Mucosa of descending colon (tissue), 3 donors: ENCODE data around the gene PCLAF. TPM values are rescaled to one million over a fixed set of nuclear protein-coding genes. Genes with fewer than 3 reads are reported as not detected.
"Not testable (repeated sequence)": the region's sequence is repeated elsewhere in the genome, so short reads cannot be mapped to it uniquely, and the experiment has no call there.

Experiments
- ATAC-seq: fragments of 200-7000 bp; cut with Tn5 transposase; one replicate; pipeline ENCODE4 v1.9.1; 2020; ENCODE audit warnings: mild to moderate bottlenecking, moderate library complexity
- DNase-seq, 3 donors: peaks; one replicate each; pipeline ENCODE4 v3.0.0-alpha.2; 2020
- H3K36me3 ChIP-seq: fragments of 200-600 bp; one replicate; pipeline ENCODE4 v1.8.0; 2021; ENCODE audit warnings: low read depth, mild to moderate bottlenecking
- H3K4me1 ChIP-seq: fragments of 200-600 bp; one replicate; pipeline ENCODE4 v1.8.0; 2021; ENCODE audit warnings: low read depth, mild to moderate bottlenecking
- H3K4me3 ChIP-seq: fragments of 200-600 bp; one replicate; pipeline ENCODE4 v1.8.0; 2021; ENCODE audit warnings: mild to moderate bottlenecking
- H3K9me3 ChIP-seq: fragments of 200-600 bp; one replicate; pipeline ENCODE4 v1.8.0; 2021; ENCODE audit warnings: mild to moderate bottlenecking
- CTCF ChIP-seq: fragments of 200-600 bp; IDR thresholded peaks from one replicate; pipeline ENCODE4 v1.8.0; 2022; ENCODE audit warnings: antibody characterized with exemption, mild to moderate bottlenecking
- intact Hi-C, 2 donors: fragments of 100-400 bp; cut with DNase I in 1 of 2; cut with micrococcal nuclease in 1 of 2; formaldehyde crosslinking; loops; one replicate each; pipeline versions ENCODE4 v1.11.0 to v1.11.1; 2022; cut with DNase I, micrococcal nuclease
- total RNA-seq, 3 donors: library from RNA; stranded (reverse); fragmentation: NEBNext Ultra II Directional in 2 of 3; extraction: Animal tissue kit (Norgen Biotek cat#: 25700) in 2 of 3; gene quantifications; one replicate each; pipeline versions ENCODE4 v1.2.1 to v1.2.4, GENCODE V29; 2021 to 2023
- donor health status: DM: no; HTN: no; CAD: no; lungs with moderate emphysema.
- donor health status: DM: no; HTN: no; CAD: no.
- donor health status: DM: no; HTN: yes; CAD: no.

PCLAF gene
- total RNA-seq, 3 donors from 2014 or later, result 3.3 to 14.7 (median 4.4) TPM

GRCh38 chr15:64373360-64373759 is 7.9 kb downstream of the PCLAF start:
- Histone ChIP-seq H3K4me1 (no peaks in the 10 kb centered on the region), H3K36me3 (no peaks in the 10 kb centered on the region), H3K4me3 (no peak overlapping the region), H3K9me3 (no peaks in the 10 kb centered on the region)
- no peak for TF ChIP-seq CTCF
- DNase-seq (no peak), ATAC-seq (no peak)
- intact Hi-C loops, result no loop called here

- ATAC-seq, H3K9me3 ChIP-seq, intact Hi-C loops, H3K4me3 ChIP-seq, DNase-seq, H3K36me3 ChIP-seq, H3K4me1 ChIP-seq: not testable (repeated sequence)
These were observed 9.9 kb downstream of the PCLAF start for GRCh38 chr15:64371383-64371782.

- TF ChIP-seq CTCF, result no peak
- no peak for DNase-seq
- Histone ChIP-seq H3K4me1 (no peaks in the 10 kb centered on the region), H3K9me3 (no peaks in the 10 kb centered on the region), H3K4me3 (no peak overlapping the region), H3K36me3 (no peaks in the 10 kb centered on the region)
- intact Hi-C loops, result no loop called here
- no peak for ATAC-seq
These were observed 12.1 kb downstream of the PCLAF start for GRCh38 chr15:64369078-64369607.

- Histone ChIP-seq H3K4me1 (no peaks in the 10 kb centered on the region), H3K36me3 (no peaks in the 10 kb centered on the region), H3K9me3 (no peaks in the 10 kb centered on the region), H3K4me3 (no peak overlapping the region)
- DNase-seq, result no peak
- no peak for ATAC-seq
- intact Hi-C loops, result no loop called here
- no peak for TF ChIP-seq CTCF
These were observed 20.0 kb downstream of the PCLAF start for GRCh38 chr15:64361259-64361658.

- Histone ChIP-seq H3K36me3 (no peaks in the 10 kb centered on the region), H3K9me3 (no peaks in the 10 kb centered on the region), H3K4me1 (peaks cover 4% of the 10 kb centered on the region), H3K4me3 (no peak overlapping the region)
- TF ChIP-seq CTCF, result no peak
- ATAC-seq (no peak), DNase-seq (no peak)
- intact Hi-C loops, result no loop called here
These were observed 24.6 kb downstream of the PCLAF start for GRCh38 chr15:64356710-64357040.

- no peaks in the 10 kb centered on the region for H3K36me3 ChIP-seq
- ATAC-seq (peak; percentile 99), DNase-seq (peak; percentile 93 to 95 (median 95))
- intact Hi-C loops, result no loop called here
- no peak for TF ChIP-seq CTCF
- H3K4me1 ChIP-seq, result peaks cover 4% of the 10 kb centered on the region
- peak within 1 kb of the TSS; percentile 30 for H3K4me3 ChIP-seq
- no peaks in the 10 kb centered on the region for H3K9me3 ChIP-seq
These were observed 25.1 kb downstream of the PCLAF start, which contains the start of gene CSNK1G1 for GRCh38 chr15:64355944-64356709. Gene CSNK1G1 (minus strand): TSS chr15:64356173. CDS start chr15:64300499, 55,674 bp downstream.
